ENCODE measurements around the gene PROP1.
"Not testable (repeated sequence)": the region's sequence is repeated elsewhere in the genome, so short reads cannot be mapped to it uniquely, and the experiment has no call there.

PROP1 gene

GRCh38 chr5:177995691-177996595, at the start of gene PROP1:
PROP1 (minus strand) TSS chr5:177996242; CDS start chr5:177995933, 309 bp downstream.
- DNase-seq = no peak

DNA sequence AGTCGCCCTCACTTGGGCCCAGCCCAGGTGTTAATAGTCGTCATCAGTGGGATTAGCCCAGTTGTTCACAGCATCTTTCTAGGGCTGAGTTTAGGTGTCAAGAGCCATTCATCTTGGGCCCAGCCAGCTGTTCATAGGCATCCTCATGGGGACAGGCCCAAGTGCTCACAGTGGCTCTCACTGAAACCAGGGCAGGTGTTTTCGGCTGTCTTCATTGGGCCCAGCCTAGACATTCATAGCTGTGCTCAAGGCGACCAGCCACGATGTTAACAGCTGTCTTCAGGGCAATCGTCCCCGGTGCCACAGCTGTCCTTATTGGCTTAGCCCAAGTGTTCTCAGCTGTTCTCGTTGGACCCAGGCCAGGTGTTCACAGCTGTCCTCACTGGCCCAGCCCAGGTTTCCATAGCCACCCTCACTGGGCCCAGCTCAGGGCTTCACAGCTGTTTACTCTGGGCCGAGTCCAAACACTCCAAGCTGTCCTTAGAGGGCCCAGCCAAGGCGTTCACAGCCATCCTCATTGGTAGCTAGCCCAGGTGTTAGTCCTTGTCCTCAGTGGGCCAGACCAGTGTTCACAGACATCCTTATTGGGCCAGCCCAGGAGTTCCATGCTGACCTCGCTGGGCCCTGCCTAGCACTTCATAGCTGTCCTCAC, 23.5 kb upstream of the PROP1 start:
- not testable (repeated sequence) for DNase-seq

GRCh38 chr5:178012758-178013157, 16.7 kb upstream of the PROP1 start:
- not testable (repeated sequence) for DNase-seq

GRCh38 chr5:178011816-178012554, 15.9 kb upstream of the PROP1 start:
- not testable (repeated sequence) for DNase-seq

- DNase-seq = not testable (repeated sequence)
These were observed 11.2 kb upstream of the PROP1 start for GRCh38 chr5:178007272-178007671.

- DNase-seq = peak; percentile 5 to 55
These were observed 10.6 kb upstream of the PROP1 start for GRCh38 chr5:178006536-178007231.

- DNase-seq = not testable (repeated sequence)
These were observed 10.1 kb upstream of the PROP1 start for GRCh38 chr5:178006181-178006535.

- no peak for DNase-seq
These were observed 1.8 kb upstream of the PROP1 start for GRCh38 chr5:177997846-177998245.

DNA sequence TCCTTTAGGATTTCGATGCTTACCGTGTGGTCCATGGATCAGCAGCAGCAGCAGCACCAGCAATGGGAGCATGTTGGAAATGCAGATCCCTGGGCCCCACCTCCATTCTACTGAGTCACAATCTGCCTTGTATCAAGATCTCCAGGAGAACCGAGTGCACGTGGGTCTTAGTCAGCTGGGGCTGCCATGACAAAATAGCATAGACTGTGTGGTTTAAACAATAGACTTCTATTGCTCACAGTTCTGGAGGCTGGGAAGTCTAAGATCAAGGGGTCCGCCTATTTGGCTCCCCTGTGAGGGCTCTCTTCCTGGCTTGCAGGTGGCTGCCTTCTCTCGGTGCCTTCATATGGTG, 1.3 kb upstream of the PROP1 start:
- DNase-seq = no peak

DNA sequence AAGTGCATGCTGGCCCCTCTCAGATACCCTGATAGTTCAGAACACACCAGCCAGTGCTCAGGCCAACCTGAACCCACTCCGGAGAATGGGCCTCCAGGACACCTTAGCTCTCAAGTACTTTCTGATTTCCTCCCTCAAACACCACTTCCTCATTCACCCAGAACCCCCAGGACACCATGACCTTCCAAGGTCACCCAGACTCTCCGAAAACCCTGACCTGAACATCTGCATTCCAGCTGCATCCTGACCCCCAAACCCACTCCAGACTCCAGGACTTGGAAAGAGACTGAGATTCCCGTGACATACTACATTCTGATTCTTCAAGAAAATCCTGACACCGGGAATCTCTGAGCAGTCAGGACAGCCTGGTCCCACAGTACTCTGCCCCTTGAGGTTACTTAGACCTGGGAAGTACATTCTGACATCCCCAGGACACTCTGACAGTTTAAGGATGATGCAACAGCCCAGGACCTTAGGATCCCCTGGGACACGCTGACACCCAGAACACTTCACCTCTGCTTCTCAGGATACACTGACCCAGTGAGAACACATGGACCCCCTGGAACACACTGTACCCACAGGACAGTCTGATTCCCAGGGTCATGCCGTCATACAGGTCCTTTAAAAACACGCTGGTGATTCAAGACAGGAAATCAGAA, 747 bp upstream of the PROP1 start:
- no peak for DNase-seq

DNA sequence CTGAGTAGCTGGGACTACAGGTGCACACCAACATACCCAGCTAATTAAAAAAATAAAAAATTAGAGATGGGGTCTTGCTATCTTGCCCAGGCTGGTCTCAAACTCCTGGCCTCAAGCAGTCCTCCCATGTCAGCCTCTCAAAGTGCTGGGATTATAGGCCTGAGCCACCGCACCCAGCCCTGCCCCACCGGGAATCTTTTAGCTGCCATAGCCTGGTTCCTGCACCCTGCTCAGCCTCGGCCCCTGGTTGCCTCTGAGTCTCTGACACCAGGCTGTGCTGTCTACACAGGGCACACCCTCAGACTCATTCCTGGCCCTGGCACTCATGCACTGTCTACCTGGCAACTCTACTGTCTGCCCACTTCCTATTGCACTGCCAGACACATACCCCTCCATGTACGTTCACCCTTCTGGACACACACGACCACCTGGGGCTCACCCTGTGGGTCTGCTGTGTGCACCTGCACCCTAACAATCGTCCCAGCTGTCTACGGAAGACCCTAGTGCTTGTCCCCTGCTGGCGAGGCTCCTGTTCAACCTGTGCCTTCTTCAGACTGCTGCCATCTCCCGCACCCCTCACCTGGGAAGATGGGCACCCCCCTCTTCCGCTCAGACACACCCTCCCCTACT, 1.4 kb downstream of the PROP1 start:
- no peak for DNase-seq

GRCh38 chr5:177994063-177994462, 2.0 kb downstream of the PROP1 start:
- no peak for DNase-seq

DNA sequence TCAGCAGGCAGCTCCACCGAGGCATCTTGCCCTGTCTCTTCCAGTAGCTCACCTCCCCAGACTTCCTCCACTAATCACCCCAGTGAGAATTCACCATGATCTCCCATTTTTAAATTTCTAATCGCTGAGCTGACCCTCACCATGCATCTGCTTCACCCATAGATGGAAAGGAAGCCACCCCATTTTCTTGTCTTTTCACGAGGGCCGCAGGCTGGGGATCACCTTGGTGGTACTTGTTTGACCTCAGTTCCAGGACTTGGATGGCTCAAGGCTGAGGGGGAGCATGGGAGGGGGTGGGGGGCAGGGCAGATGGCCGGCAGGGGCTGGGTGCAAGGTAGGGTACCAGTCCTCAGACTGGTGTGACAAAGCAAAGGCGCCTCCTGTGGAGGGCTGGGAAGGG, 3.6 kb downstream of the PROP1 start:
- DNase-seq = no peak

- DNase-seq = no peak
These were observed 6.9 kb downstream of the PROP1 start for GRCh38 chr5:177988989-177989625.

GRCh38 chr5:177987326-177987725, 8.7 kb downstream of the PROP1 start:
- no peak for DNase-seq

- no peak for DNase-seq
These were observed 10.5 kb downstream of the PROP1 start for GRCh38 chr5:177985430-177986040.

DNA sequence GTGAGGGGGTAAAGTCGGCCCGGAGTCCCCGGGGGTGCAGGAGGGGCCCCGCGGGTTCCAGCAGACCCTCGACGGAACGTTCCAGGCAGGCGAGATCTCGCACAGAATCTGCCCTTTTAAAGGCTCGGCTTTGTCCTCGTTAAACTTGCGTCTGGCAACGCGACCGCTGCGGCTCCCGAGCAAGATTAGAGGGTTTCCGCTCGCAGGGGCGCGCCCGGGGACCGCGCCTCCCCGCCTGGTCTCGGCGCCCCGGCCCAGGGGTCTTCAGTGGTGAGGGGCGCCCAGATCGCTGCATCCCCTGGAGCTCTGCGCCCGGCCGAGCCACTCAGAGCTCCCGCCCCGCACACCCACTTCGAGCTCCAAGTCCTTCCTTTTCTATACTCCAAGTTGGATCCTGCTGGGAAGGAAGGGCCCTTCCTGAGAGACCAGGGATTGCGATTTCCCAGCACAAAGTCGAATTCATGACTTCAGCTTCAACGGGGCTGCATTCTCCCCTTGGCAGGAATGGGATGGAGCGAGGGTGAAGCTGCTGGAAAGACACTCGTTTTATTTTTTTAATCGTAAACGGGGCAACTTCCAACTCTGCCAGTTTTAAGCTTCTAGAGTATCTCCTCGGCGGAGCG, 11.3 kb downstream of the PROP1 start:
- DNase-seq = no peak

DNA sequence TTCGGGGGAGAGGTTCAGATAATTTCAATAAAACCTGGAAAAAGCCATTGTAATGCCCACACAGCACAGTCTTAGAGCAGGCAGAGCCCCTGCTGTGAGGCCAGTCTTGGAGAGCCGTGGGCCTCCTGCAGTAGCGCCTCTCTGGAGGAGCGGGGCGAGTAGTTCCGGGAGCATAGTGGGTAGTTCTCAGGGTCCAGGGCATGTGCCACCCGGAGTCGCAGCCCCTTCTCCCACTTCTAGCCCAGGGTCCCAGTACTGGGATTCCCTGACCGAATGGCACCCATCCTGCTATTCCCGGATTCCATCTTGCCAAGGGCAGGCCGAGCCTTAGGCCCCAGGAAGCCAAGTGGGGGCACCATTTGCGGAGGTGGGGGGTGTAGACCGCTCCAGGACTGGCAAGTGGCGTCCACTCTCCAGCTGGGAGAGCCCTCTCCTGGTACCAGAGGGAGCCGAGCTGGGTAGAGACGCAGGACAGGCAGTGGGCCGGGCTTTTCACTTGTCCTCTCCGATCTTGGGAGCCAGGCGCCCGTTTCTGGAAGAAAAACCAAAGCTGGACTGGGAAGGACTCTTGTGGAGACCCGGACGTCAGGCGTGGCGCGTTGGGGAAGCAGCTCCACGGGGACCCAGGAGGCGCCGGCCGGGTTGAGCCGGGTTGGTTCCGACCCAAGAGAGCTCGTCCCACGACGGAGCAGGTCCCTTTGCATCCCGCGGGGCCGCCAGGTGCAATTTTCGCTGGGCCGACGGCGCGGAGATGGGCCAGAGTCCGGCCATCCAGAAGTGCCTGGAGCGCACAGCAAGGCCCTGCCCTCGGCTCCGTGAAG, 12.1 kb downstream of the PROP1 start:
- DNase-seq = no peak

GRCh38 chr5:177982956-177983355, 13.1 kb downstream of the PROP1 start:
- DNase-seq = no peak

All from CD4-positive, alpha-beta T cell treated with Interferon alpha-2 for 1 hour (primary cell).